HepG2 (cell line): ENCODE results near the gene ABCC2. TPM values are rescaled to one million over a fixed set of nuclear protein-coding genes. Genes with fewer than 3 reads are reported as not detected.

ENCODE experiments used
- KDM2A ChIP-seq: sonication (generic); formaldehyde crosslinking; IDR thresholded peaks from 2 replicates; pipeline ENCODE4 v1.4.0; 2020; ENCODE audit warnings: low read depth, missing genetic modification reagents, borderline replicate concordance
- NFE2 ChIP-seq: sonication (generic); formaldehyde crosslinking; IDR thresholded peaks from 2 replicates; pipeline ENCODE4 v1.4.0; 2020; ENCODE audit warnings: missing genetic modification reagents
- RAD21 ChIP-seq: fragments of 450-650 bp; formaldehyde crosslinking; IDR thresholded peaks from 2 replicates; pipeline ENCODE4 v1.5.0; 2020; ENCODE audit warnings: mild to moderate bottlenecking
- SSRP1 ChIP-seq: IDR thresholded peaks from 2 replicates; pipeline ENCODE4 v1.6.1; 2016; ENCODE audit warnings: control low read depth
- THAP11 ChIP-seq: IDR thresholded peaks from 2 replicates; pipeline ENCODE4 v1.6.1; 2016; ENCODE audit warnings: missing biosample characterization, missing genetic modification reagents
- ZNF251 ChIP-seq: sonication (generic); formaldehyde crosslinking; IDR thresholded peaks from 2 replicates; pipeline ENCODE4 v1.9.0; 2021; ENCODE audit warnings: mild to moderate bottlenecking, missing genetic modification reagents
- ZNF431 ChIP-seq: sonication (generic); formaldehyde crosslinking; IDR thresholded peaks from 2 replicates; pipeline ENCODE4 v1.9.0; 2022; ENCODE audit warnings: missing genetic modification reagents, low read depth, mild to moderate bottlenecking, borderline replicate concordance
- ZNF772 ChIP-seq: sonication (generic); formaldehyde crosslinking; IDR thresholded peaks from 2 replicates; pipeline ENCODE4 v1.5.0; 2020; ENCODE audit warnings: mild to moderate bottlenecking, missing genetic modification reagents
- ZSCAN9 ChIP-seq: IDR thresholded peaks from 2 replicates; pipeline ENCODE4 v1.6.1; 2016; ENCODE audit warnings: borderline replicate concordance
- polyA plus RNA-seq, 8 experiments: library from polyadenylated mRNA; depleted of rRNA in 3 of 8; stranded (reverse) in 7 of 8; unstranded in 1 of 8; fragments of >200 nt; fragmentation: Illumina TruSeq in 4 of 8; extraction: Trizol in 4 of 8; gene quantifications; 2 replicates each; pipeline versions ENCODE4 v1.2.1 to v1.2.3, GENCODE V29; 2011 to 2016; ENCODE audit warnings: low read depth in 4 of 8, missing spikeins in 1 of 8, mixed read lengths in 1 of 8; ENCODE audit not compliant: insufficient read depth in 1 of 8
- total RNA-seq, 5 experiments: library from RNA; depleted of rRNA; stranded (reverse); fragments of >200 nt; fragmentation: Illumina TruSeq; extraction: Trizol; gene quantifications; 2 replicates each; pipeline ENCODE4 v1.2.3, GENCODE V29; 2016; ENCODE audit warnings: low read depth in 1 of 5
- TF ChIP-seq, protein P1 (sequence below): sonication (generic); formaldehyde crosslinking; IDR thresholded peaks from 2 replicates; pipeline ENCODE4 v1.5.0; 2020; ENCODE audit warnings: mild to moderate bottlenecking, missing genetic modification reagents, moderate library complexity
- TF ChIP-seq, protein P2 (sequence below): sonication (generic); formaldehyde crosslinking; IDR thresholded peaks from 2 replicates; pipeline ENCODE4 v1.4.0; 2020; ENCODE audit warnings: mild to moderate bottlenecking, missing genetic modification reagents, borderline replicate concordance
- TF ChIP-seq, protein P3 (sequence below): sonication (generic); formaldehyde crosslinking; IDR thresholded peaks from 2 replicates; pipeline ENCODE4 v1.8.1; 2023; ENCODE audit warnings: mild to moderate bottlenecking, missing genetic modification reagents, borderline replicate concordance
- TF ChIP-seq, protein P4 (sequence below): sonication (generic); formaldehyde crosslinking; IDR thresholded peaks from 2 replicates; pipeline ENCODE4 v1.4.0; 2020; ENCODE audit warnings: missing genetic modification reagents; ENCODE audit errors: not compliant biosample characterization
- TF ChIP-seq, protein P5 (sequence below): sonication (generic); formaldehyde crosslinking; IDR thresholded peaks from 2 replicates; pipeline ENCODE4 v1.8.0; 2022; ENCODE audit warnings: missing genetic modification reagents, mild to moderate bottlenecking, moderate library complexity, borderline replicate concordance
- TF ChIP-seq, protein P6 (sequence below): sonication (generic); formaldehyde crosslinking; IDR thresholded peaks from 2 replicates; pipeline ENCODE4 v1.5.0; 2020; ENCODE audit warnings: mild to moderate bottlenecking, missing genetic modification reagents

Gene ABCC2
- total and polyA plus RNA-seq, 2 of the 13 experiments (the other 11 are each of a cell fraction or from before 2014, with no cell fraction given): 181 to 497 TPM

DNA sequence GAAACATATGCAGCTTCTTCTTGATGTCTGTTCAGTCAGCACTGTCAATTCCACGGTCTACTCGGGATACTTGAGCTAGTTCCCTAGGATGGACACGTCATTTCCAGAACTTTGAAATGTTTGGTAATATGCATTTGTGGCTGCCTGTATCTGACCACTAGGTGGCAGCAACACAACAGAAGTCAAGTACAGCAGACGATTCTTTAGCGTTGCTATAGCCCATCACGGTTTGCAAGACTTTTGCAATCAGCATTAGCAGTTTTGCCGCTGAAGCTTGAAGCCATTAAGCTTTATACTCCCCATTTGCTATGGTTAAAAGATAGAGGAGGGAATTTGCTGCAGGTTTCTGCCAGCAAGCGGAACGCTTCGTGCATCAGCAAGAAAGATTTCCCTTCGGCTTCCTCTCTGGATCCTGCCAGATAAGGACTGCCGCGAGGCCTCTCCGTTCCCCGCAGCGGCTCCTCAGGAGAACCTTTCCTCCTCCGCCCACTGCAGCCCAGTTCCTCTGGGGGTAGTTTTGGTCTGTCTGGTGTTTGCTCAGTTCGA is 63.5 kb downstream of the ABCC2 start (continued):
- TF ChIP-seq, protein P1, sequence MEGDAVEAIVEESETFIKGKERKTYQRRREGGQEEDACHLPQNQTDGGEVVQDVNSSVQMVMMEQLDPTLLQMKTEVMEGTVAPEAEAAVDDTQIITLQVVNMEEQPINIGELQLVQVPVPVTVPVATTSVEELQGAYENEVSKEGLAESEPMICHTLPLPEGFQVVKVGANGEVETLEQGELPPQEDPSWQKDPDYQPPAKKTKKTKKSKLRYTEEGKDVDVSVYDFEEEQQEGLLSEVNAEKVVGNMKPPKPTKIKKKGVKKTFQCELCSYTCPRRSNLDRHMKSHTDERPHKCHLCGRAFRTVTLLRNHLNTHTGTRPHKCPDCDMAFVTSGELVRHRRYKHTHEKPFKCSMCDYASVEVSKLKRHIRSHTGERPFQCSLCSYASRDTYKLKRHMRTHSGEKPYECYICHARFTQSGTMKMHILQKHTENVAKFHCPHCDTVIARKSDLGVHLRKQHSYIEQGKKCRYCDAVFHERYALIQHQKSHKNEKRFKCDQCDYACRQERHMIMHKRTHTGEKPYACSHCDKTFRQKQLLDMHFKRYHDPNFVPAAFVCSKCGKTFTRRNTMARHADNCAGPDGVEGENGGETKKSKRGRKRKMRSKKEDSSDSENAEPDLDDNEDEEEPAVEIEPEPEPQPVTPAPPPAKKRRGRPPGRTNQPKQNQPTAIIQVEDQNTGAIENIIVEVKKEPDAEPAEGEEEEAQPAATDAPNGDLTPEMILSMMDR (CRISPR knock-in tag): peak; percentile 92
- TF ChIP-seq, protein P2, sequence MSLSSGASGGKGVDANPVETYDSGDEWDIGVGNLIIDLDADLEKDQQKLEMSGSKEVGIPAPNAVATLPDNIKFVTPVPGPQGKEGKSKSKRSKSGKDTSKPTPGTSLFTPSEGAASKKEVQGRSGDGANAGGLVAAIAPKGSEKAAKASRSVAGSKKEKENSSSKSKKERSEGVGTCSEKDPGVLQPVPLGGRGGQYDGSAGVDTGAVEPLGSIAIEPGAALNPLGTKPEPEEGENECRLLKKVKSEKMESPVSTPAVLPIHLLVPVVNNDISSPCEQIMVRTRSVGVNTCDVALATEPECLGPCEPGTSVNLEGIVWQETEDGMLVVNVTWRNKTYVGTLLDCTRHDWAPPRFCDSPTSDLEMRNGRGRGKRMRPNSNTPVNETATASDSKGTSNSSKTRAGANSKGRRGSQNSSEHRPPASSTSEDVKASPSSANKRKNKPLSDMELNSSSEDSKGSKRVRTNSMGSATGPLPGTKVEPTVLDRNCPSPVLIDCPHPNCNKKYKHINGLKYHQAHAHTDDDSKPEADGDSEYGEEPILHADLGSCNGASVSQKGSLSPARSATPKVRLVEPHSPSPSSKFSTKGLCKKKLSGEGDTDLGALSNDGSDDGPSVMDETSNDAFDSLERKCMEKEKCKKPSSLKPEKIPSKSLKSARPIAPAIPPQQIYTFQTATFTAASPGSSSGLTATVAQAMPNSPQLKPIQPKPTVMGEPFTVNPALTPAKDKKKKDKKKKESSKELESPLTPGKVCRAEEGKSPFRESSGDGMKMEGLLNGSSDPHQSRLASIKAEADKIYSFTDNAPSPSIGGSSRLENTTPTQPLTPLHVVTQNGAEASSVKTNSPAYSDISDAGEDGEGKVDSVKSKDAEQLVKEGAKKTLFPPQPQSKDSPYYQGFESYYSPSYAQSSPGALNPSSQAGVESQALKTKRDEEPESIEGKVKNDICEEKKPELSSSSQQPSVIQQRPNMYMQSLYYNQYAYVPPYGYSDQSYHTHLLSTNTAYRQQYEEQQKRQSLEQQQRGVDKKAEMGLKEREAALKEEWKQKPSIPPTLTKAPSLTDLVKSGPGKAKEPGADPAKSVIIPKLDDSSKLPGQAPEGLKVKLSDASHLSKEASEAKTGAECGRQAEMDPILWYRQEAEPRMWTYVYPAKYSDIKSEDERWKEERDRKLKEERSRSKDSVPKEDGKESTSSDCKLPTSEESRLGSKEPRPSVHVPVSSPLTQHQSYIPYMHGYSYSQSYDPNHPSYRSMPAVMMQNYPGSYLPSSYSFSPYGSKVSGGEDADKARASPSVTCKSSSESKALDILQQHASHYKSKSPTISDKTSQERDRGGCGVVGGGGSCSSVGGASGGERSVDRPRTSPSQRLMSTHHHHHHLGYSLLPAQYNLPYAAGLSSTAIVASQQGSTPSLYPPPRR (CRISPR knock-in tag): no peak
- TF ChIP-seq RAD21 (CRISPR knock-in tag) (peak; percentile 76), SSRP1 (CRISPR knock-in tag) (0 out of 2 replicates have a peak, but pooled peaks have one; percentile 40), KDM2A (0 out of 2 replicates have a peak, but pooled peaks have one; percentile 14), NFE2 (no peak), ZNF251 (CRISPR knock-in tag) (no peak), ZNF772 (CRISPR knock-in tag) (0 out of 2 replicates have a peak, but pooled peaks have one; percentile 38), ZNF431 (no peak), ZSCAN9 (0 out of 2 replicates have a peak, but pooled peaks have one; percentile 46), THAP11 (CRISPR knock-in tag) (peak; percentile 43; the same call in 1 of the 2 replicates)
- TF ChIP-seq, protein P3, sequence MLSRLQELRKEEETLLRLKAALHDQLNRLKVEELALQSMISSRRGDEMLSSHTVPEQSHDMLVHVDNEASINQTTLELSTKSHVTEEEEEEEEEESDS (CRISPR knock-in tag): no peak
- TF ChIP-seq, protein P4, sequence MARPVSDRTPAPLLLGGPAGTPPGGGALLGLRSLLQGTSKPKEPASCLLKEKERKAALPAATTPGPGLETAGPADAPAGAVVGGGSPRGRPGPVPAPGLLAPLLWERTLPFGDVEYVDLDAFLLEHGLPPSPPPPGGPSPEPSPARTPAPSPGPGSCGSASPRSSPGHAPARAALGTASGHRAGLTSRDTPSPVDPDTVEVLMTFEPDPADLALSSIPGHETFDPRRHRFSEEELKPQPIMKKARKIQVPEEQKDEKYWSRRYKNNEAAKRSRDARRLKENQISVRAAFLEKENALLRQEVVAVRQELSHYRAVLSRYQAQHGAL (CRISPR knock-in tag): no peak
- TF ChIP-seq, protein P5, sequence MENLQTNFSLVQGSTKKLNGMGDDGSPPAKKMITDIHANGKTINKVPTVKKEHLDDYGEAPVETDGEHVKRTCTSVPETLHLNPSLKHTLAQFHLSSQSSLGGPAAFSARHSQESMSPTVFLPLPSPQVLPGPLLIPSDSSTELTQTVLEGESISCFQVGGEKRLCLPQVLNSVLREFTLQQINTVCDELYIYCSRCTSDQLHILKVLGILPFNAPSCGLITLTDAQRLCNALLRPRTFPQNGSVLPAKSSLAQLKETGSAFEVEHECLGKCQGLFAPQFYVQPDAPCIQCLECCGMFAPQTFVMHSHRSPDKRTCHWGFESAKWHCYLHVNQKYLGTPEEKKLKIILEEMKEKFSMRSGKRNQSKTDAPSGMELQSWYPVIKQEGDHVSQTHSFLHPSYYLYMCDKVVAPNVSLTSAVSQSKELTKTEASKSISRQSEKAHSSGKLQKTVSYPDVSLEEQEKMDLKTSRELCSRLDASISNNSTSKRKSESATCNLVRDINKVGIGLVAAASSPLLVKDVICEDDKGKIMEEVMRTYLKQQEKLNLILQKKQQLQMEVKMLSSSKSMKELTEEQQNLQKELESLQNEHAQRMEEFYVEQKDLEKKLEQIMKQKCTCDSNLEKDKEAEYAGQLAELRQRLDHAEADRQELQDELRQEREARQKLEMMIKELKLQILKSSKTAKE: no peak
- TF ChIP-seq, protein P6, sequence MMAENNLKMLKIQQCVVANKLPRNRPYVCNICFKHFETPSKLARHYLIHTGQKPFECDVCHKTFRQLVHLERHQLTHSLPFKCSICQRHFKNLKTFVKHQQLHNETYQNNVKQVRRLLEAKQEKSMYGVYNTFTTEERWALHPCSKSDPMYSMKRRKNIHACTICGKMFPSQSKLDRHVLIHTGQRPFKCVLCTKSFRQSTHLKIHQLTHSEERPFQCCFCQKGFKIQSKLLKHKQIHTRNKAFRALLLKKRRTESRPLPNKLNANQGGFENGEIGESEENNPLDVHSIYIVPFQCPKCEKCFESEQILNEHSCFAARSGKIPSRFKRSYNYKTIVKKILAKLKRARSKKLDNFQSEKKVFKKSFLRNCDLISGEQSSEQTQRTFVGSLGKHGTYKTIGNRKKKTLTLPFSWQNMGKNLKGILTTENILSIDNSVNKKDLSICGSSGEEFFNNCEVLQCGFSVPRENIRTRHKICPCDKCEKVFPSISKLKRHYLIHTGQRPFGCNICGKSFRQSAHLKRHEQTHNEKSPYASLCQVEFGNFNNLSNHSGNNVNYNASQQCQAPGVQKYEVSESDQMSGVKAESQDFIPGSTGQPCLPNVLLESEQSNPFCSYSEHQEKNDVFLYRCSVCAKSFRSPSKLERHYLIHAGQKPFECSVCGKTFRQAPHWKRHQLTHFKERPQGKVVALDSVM (CRISPR knock-in tag): no peak
